ENCODE results near the gene JMJD1C.

DNA sequence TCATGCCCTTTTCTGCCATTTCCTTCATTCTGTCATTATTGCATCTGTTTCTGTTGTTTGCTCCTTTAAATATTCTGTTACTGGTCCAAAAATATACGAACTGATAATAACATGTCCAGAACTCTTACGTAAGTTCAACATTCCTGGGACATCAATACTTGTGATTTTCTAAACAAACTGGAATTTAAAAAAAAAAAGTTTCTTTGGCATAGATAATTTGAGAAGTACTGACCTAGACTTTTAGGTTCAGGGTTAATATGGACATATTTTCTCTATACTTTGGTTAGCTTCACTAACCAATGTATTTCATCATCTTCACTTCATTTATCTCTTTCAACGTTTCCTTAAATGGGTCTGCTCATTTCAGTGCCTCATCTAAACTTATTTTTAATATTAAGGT is 147.3 kb downstream of the JMJD1C start:
- TF ChIP-seq, protein P1, sequence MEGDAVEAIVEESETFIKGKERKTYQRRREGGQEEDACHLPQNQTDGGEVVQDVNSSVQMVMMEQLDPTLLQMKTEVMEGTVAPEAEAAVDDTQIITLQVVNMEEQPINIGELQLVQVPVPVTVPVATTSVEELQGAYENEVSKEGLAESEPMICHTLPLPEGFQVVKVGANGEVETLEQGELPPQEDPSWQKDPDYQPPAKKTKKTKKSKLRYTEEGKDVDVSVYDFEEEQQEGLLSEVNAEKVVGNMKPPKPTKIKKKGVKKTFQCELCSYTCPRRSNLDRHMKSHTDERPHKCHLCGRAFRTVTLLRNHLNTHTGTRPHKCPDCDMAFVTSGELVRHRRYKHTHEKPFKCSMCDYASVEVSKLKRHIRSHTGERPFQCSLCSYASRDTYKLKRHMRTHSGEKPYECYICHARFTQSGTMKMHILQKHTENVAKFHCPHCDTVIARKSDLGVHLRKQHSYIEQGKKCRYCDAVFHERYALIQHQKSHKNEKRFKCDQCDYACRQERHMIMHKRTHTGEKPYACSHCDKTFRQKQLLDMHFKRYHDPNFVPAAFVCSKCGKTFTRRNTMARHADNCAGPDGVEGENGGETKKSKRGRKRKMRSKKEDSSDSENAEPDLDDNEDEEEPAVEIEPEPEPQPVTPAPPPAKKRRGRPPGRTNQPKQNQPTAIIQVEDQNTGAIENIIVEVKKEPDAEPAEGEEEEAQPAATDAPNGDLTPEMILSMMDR (IDR thresholded peaks at IDR 0.05 in 2 of 3, conservative IDR thresholded peaks at IDR 0.05 in 1 of 3; ENCODE audit: control insufficient read depth in 2 of 3, extremely low read depth in 1 of 3, insufficient read depth in 1 of 3, low read depth in 3 of 3, low read length in 3 of 3): no peak
- no peak for TF ChIP-seq CREB1 (IDR thresholded peaks at IDR 0.05; ENCODE audit: low read depth)
- TF ChIP-seq, protein P2, sequence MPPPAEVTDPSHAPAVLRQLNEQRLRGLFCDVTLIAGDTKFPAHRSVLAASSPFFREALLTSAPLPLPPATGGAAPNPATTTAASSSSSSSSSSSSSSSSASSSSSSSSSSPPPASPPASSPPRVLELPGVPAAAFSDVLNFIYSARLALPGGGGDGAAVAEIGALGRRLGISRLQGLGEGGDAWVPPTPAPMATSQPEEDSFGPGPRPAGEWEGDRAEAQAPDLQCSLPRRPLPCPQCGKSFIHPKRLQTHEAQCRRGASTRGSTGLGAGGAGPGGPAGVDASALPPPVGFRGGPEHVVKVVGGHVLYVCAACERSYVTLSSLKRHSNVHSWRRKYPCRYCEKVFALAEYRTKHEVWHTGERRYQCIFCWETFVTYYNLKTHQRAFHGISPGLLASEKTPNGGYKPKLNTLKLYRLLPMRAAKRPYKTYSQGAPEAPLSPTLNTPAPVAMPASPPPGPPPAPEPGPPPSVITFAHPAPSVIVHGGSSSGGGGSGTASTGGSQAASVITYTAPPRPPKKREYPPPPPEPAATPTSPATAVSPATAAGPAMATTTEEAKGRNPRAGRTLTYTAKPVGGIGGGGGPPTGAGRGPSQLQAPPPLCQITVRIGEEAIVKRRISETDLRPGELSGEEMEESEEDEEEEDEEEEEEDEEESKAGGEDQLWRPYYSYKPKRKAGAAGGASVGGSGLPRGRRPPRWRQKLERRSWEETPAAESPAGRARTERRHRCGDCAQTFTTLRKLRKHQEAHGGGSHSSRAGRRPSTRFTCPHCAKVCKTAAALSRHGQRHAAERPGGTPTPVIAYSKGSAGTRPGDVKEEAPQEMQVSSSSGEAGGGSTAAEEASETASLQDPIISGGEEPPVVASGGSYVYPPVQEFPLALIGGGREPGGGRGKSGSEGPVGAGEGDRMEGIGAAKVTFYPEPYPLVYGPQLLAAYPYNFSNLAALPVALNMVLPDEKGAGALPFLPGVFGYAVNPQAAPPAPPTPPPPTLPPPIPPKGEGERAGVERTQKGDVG (CRISPR knock-in tag; IDR thresholded peaks at IDR 0.05): no peak
- TF ChIP-seq FOS (IDR thresholded peaks at IDR 0.05; ENCODE audit: borderline replicate concordance, extremely low read depth, insufficient read length): no peak
- TF ChIP-seq RAD21 (IDR thresholded peaks at IDR 0.05; ENCODE audit: insufficient read depth, low read depth, low read length): no peak
- TF ChIP-seq EZH2 (IDR thresholded peaks at IDR 0.05; ENCODE audit: borderline replicate concordance, control insufficient read depth, low read depth, low read length): no peak
- no peak for TF ChIP-seq MXI1 (IDR thresholded peaks at IDR 0.05; ENCODE audit: low read depth, low read length)
- no peak for TF ChIP-seq EED (IDR thresholded peaks at IDR 0.05; ENCODE audit: low read depth)
- no peak for TF ChIP-seq JUND (IDR thresholded peaks at IDR 0.05; ENCODE audit: low read depth, low read length)
- TF ChIP-seq CEBPB (IDR thresholded peaks at IDR 0.05; ENCODE audit: borderline replicate concordance in 1 of 2, low read depth in 2 of 2, low read length in 2 of 2): no peak

All from GM12878 (cell line).